GM12801 (cell line): ENCODE results near the gene GC.

Experiments
- CTCF ChIP-seq: IDR thresholded peaks from one replicate; pipeline ENCODE4 v1.5.1; 2011; ENCODE audit warnings: control low read depth; ENCODE audit not compliant: insufficient read length; ENCODE audit errors: extremely low read depth

GC gene

DNA sequence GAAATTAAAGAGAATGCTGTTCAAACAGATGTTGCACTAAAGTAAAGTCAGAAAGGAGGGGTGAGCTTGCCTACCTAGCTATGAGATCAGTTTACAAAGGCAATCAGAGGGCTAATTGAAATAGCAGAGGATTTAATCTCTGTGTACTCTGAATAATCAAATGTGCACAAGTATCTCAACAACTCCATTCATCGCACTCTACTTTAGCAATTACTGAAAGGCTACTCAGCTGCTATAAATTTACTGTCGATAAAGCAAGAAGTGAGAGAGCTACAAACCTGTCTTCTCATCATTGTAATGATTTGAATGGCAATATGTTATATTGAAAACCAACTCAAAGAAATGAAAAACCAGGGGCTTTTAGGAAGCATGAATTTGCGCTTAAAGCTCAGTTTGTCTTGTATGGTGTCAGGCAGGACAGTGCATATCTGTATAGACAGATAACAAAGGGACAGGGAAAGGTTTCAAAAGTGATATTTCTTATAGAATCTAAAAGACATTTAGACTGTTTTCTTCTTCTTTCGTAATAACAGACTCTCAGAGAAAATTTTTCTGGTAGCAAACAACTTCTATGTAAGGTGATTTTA lies 34.8 kb downstream of the GC start:
- no peak for TF ChIP-seq CTCF

GRCh38 chr4:71746379-71746778 lies 37.5 kb downstream of the GC start:
- no peak for TF ChIP-seq CTCF

- TF ChIP-seq CTCF = no peak
Measured at GRCh38 chr4:71732706-71733105, 51.2 kb downstream of the GC start.

GRCh38 chr4:71732066-71732465 lies 51.8 kb downstream of the GC start:
- TF ChIP-seq CTCF = no peak

DNA sequence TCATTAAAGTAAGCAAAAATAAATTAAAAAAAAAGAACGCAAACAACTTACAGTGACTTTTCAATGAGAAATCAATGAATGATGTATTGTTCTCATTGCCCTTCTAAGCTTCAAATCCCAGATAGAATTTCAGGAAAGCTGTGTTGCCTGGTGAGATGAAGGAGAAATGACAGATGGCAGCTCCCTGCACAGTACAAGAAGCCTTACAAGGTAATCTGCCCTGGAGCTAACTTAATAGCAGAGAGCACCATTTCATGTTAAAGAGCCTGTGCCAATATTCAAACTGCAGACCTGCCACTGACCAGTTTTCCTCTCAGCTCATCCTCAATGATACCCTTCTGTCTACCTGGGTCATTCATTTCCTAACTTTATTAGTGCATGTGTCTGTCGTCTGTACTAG lies 54.0 kb downstream of the GC start:
- no peak for TF ChIP-seq CTCF

DNA sequence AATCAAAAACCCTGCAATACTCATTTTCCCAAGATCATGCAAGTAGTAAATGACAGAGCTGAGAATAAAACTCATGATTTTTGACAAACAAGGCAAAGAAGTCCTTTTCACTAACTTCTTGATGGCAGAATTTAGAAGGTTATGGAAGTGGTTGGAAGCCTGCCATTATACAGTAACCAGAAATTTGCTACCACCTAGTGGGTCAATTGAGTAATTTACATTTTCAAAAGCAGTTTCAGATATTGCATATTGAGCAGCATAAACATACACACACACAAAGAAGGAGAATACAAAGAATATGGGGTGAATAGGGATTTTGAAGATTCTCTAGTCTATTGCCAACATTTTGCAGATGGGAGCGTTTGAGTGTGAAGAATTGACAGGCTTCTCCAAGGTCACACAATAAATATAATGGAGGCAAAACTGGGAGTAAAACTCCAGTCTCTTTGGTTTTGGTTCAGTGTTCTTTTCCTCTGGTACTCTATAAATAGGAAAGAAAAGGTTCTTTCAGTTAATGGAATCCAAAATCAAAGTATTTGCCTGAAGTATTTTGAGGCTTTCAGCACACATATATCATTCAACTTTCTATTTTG lies 70.2 kb downstream of the GC start:
- no peak for TF ChIP-seq CTCF

DNA sequence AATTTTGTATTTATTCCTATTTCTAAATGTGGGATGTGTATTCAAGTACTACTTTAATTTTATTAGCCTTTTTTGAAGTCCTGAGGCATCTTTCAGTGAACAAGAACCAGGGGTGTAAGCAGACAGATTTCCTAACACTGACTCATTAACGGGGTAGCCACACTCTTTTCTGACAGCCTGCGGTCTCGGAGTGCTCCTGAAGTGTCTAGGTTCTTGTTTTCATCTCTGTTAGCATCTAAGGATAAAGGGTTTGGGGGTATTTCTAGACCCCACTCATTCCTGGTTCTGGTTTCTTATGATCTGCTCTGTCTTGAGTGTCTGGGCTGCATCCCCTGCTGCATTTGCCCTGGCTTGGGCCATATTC lies 71.9 kb downstream of the GC start:
- no peak for TF ChIP-seq CTCF
